Measurements from ENCODE around the gene ZBTB5. TPM values are rescaled to one million over a fixed set of nuclear protein-coding genes. Genes with fewer than 3 reads are reported as not detected.

The ZBTB5 gene
- total RNA-seq, 6 experiments from 2014 or later, result 4.3 to 6.6 (median 5.5) TPM

DNA sequence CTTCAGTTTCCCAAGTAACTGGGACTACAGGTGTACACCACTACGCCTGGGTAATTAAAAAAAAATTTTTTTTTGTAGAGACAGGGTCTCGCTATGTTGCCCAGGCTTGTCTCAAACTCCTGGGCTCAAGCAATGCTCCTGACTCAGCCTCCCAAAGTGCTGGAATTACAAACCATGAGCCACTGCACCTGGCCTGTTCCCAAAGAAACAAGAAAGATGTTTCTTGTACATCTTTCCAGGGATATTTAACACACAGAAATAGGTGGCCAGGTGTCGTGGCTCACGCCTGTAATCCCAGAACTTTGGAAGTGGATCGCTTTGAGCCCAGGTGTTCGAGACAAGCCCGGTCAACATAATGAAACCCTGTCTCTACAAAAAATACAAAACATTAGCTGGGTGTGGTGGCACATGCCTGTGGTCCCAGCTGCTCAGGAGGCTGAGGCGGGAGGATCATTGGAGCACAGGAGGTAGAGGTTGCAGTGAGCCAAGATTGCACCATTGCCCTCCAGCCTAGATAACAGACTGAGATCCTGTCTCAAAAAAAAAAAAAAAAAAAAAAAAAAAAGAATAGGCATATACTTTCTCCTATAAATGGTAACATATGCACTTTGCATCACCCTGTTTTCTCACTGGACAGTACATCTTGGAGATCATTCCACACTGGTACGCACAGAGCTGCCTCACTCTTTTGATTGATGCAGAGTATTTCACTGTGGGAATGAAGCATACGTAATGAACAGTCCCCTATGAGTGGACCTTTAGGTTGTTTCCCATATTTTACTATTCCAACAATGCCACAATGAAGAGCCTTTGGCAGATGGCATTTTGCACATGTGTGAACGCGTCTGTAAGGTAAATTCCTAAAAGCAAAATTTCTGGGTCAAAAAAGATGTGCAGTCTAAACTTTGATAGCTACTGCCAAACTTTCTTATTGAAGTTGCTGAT is 44.7 kb downstream of the ZBTB5 start:
- Histone ChIP-seq H3K4me3 (no peak overlapping the region), H3K27ac (peak overlapping the region in 1 of 3 donors; percentile 91), H3K36me3 (peaks cover 0 to under 1% (median 0%) of the 10 kb centered on the region in 4 donors), H3K4me1 (peaks cover 0 to 72% (median 35%) of the 10 kb centered on the region in 4 donors), H3K9me3 (no peaks in the 10 kb centered on the region), H3K27me3 (no peaks in the 10 kb centered on the region)
- no peak for ATAC-seq
- 82% methylated on average over 12 of the region's 12 CpGs for WGBS (ENCODE audit: insufficient coverage, low coverage, low lambda C conversion rate, missing lambda C conversion rate)
- DNase-seq, result no peak
- intact Hi-C loops (cut with DNase I), result no loop called here
- TF ChIP-seq POLR2A (IDR thresholded peaks at IDR 0.05), result no peak
- TF ChIP-seq, protein P1, sequence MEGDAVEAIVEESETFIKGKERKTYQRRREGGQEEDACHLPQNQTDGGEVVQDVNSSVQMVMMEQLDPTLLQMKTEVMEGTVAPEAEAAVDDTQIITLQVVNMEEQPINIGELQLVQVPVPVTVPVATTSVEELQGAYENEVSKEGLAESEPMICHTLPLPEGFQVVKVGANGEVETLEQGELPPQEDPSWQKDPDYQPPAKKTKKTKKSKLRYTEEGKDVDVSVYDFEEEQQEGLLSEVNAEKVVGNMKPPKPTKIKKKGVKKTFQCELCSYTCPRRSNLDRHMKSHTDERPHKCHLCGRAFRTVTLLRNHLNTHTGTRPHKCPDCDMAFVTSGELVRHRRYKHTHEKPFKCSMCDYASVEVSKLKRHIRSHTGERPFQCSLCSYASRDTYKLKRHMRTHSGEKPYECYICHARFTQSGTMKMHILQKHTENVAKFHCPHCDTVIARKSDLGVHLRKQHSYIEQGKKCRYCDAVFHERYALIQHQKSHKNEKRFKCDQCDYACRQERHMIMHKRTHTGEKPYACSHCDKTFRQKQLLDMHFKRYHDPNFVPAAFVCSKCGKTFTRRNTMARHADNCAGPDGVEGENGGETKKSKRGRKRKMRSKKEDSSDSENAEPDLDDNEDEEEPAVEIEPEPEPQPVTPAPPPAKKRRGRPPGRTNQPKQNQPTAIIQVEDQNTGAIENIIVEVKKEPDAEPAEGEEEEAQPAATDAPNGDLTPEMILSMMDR (IDR thresholded peaks at IDR 0.05), result no peak

DNA sequence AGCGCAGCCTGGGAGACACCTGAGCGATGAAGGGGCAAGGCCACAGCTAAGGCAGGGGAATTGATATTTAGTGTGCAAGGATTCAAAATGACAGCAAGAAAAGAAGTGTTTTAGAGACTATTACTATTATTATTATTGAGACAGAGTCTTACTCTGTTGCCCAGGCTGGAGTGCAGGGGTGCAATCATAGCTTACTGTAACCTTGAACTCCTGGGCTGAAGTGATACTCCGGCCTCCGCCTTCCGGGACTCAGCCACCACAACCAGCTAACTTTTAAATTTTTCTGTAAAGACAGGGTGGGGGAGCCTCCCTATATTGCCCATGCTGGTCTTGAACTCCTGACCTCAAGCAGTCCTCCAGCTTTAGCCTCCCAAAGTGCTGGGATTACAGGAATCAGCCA is 46.0 kb downstream of the ZBTB5 start:
- ATAC-seq, result no peak
- WGBS (ENCODE audit: insufficient coverage, low coverage, low lambda C conversion rate, missing lambda C conversion rate), result 76% methylated on average over 5 of the region's 5 CpGs
- H3K4me1 ChIP-seq, result peaks cover 0 to 66% (median 30%) of the 10 kb centered on the region in 4 donors
- intact Hi-C loops (cut with DNase I), result no loop called here
- H3K4me3 ChIP-seq, result no peak overlapping the region
- H3K27me3 ChIP-seq, result no peaks in the 10 kb centered on the region
- no peak for TF ChIP-seq POLR2A (IDR thresholded peaks at IDR 0.05)
- TF ChIP-seq, protein P1 (IDR thresholded peaks at IDR 0.05), result no peak
- peak overlapping the region in 2 of 3 donors; percentile 64 to 84 for H3K27ac ChIP-seq
- H3K36me3 ChIP-seq, result no peaks in the 10 kb centered on the region
- no peaks in the 10 kb centered on the region for H3K9me3 ChIP-seq
- no peak for DNase-seq

DNA sequence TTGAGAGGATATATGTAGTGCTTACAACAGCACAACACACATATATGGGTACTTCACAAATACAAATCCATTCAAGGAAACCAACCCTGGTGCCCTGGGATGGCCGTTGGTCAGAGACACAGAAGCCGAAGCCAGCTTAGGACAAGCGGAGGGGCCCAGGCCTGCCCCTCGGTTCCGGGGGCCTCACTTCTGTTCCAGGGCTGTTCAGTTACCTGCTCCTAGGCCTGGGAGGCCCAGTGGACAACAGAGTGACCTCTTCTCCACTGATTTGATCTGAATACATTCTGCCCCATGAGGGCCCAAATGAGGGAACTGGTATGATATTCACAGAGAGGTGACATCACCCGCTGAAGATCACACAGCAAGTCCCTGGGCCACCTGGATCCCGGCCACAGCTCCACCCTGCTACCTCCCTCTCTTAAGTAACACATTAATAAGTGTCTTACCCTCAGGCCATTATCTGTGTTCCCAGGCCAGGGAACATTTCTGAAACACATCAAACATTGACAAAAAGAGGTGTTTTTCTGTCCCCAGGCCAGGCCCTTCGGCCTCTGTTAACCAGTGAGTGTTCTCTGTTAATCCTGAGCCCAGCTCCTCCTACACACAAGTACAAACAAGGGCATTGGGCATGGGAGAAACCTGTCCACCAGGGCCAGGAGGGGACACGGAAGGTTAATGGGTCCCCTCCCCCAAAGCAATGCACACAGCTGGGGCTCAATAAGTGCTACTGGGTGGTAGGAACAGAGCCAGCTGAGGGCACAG is 47.2 kb downstream of the ZBTB5 start:
- DNase-seq (peak; percentile 85 to 95 (median 92)), ATAC-seq (peak; percentile 54 to 71 (median 65))
- WGBS (ENCODE audit: insufficient coverage, low coverage, low lambda C conversion rate, missing lambda C conversion rate), result 38% methylated on average over 5 of the region's 9 CpGs
- H3K27ac ChIP-seq, result peak overlapping the region; percentile 62 to 92 (median 84)
- no peaks in the 10 kb centered on the region for H3K9me3 ChIP-seq
- no peak overlapping the region for H3K4me3 ChIP-seq
- intact Hi-C loops (cut with DNase I), result no loop called here
- H3K4me1 ChIP-seq, result peaks cover 0 to 64% (median 27%) of the 10 kb centered on the region in 4 donors
- no peaks in the 10 kb centered on the region for H3K27me3 ChIP-seq
- TF ChIP-seq, protein P1 (IDR thresholded peaks at IDR 0.05), result no peak
- peak; percentile 52 for TF ChIP-seq POLR2A (IDR thresholded peaks at IDR 0.05)
- no peaks in the 10 kb centered on the region for H3K36me3 ChIP-seq

DNA sequence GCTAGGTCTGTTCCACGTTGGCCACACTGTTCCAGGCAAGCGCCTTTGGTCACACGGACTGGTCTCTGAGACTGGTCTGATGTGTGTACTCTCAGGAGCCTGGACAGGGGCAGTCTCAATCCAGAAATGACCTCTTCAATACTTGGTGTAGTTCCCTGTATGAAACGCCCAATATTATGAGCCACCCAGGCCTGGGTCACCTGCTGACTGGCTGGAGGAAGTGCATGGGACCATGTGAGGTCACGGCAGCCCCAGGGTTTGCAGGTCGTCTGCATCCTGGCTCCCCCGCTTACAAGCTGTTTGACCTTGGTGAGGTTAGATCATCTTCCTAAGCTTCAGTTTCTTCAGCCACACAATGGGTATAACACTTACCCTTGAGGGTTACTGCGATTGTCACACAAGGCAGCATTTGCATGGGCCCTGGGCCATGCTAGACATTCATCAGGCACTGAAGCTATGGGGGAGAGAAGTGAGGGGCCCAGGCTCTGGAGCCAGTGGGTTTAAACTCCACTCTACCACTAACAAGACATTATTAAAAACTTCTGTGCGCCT is 47.9 kb downstream of the ZBTB5 start:
- Histone ChIP-seq H3K27me3 (no peaks in the 10 kb centered on the region), H3K4me1 (peaks cover 0 to 64% (median 27%) of the 10 kb centered on the region in 4 donors), H3K36me3 (no peaks in the 10 kb centered on the region), H3K27ac (peak overlapping the region; percentile 62 to 92 (median 84)), H3K4me3 (no peak overlapping the region), H3K9me3 (no peaks in the 10 kb centered on the region)
- intact Hi-C loops (cut with DNase I), result no loop called here
- TF ChIP-seq, protein P1 (IDR thresholded peaks at IDR 0.05), result peak in 1 of 4 donors; percentile 5
- TF ChIP-seq POLR2A (IDR thresholded peaks at IDR 0.05), result peak; percentile 17
- ATAC-seq, result peak; percentile 1 to 24 (median 20)
- 41% methylated on average over 6 of the region's 9 CpGs for WGBS (ENCODE audit: insufficient coverage, low coverage, low lambda C conversion rate, missing lambda C conversion rate)
- peak in 2 of 3 donors; percentile 71 to 79 for DNase-seq
